ENCODE measurements around the gene ADH1C.

Gene ADH1C

DNA sequence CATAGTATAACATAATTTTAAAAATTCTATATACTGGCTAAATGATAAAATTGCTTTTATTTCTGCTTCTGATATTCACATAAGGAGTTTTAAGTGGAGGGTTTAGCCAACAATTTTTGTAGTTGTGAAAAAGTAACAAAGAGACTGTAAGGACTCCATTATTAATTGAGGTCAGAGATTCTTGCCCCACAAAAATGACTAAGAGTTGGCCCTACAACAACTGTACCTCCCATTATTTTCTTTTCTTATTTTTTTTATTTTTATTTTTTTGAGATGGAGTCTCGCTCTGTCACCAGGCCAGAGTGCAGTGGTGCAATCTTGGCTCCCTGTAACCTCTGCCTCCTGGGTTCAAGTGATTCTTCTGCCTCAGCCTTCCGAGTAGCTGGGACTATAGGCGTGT lies 21.9 kb downstream of the ADH1C start:
- TF ChIP-seq CREB1 (IDR thresholded peaks at IDR 0.05; ENCODE audit: low read depth), result no peak

- TF ChIP-seq EGR1 (IDR thresholded peaks at IDR 0.05) (no peak), USF1 (IDR thresholded peaks at IDR 0.05) (no peak), TEAD4 (IDR thresholded peaks at IDR 0.05) (no peak), CREB1 (IDR thresholded peaks at IDR 0.05; ENCODE audit: low read depth) (no peak), NFIC (IDR thresholded peaks at IDR 0.05) (no peak), TAF1 (IDR thresholded peaks at IDR 0.05; ENCODE audit: low read depth) (no peak), CEBPB (IDR thresholded peaks at IDR 0.05) (no peak), YY1 (IDR thresholded peaks at IDR 0.05; ENCODE audit: low read depth) (no peak), ZBTB7A (IDR thresholded peaks at IDR 0.05; ENCODE audit: low read depth) (no peak), REST (IDR thresholded peaks at IDR 0.05; ENCODE audit: low read depth) (no peak), FOXM1 (IDR thresholded peaks at IDR 0.05; ENCODE audit: borderline replicate concordance, low read depth) (no peak), EP300 (IDR thresholded peaks at IDR 0.05; ENCODE audit: borderline replicate concordance) (no peak), TCF12 (IDR thresholded peaks at IDR 0.05; ENCODE audit: low read depth) (no peak), RAD21 (IDR thresholded peaks at IDR 0.05; ENCODE audit: low read depth) (no peak), MAX (IDR thresholded peaks at IDR 0.05) (no peak)
These were observed 22.7 kb downstream of the ADH1C start for GRCh38 chr4:99329876-99330275.

GRCh38 chr4:99324979-99325378 lies 27.6 kb downstream of the ADH1C start:
- no peak for TF ChIP-seq NFIC (IDR thresholded peaks at IDR 0.05)
- TF ChIP-seq ZBTB7A (IDR thresholded peaks at IDR 0.05; ENCODE audit: low read depth), result no peak
- TF ChIP-seq CREB1 (IDR thresholded peaks at IDR 0.05; ENCODE audit: low read depth), result no peak
- TF ChIP-seq YY1 (IDR thresholded peaks at IDR 0.05; ENCODE audit: low read depth), result no peak
- TF ChIP-seq TCF12 (IDR thresholded peaks at IDR 0.05; ENCODE audit: low read depth), result no peak
- TF ChIP-seq RAD21 (IDR thresholded peaks at IDR 0.05; ENCODE audit: low read depth), result no peak
- no peak for TF ChIP-seq TAF1 (IDR thresholded peaks at IDR 0.05; ENCODE audit: low read depth)
- TF ChIP-seq EGR1 (IDR thresholded peaks at IDR 0.05), result no peak
- no peak for TF ChIP-seq REST (IDR thresholded peaks at IDR 0.05; ENCODE audit: low read depth)
- TF ChIP-seq EP300 (IDR thresholded peaks at IDR 0.05; ENCODE audit: borderline replicate concordance), result no peak
- TF ChIP-seq TEAD4 (IDR thresholded peaks at IDR 0.05), result no peak
- no peak for TF ChIP-seq FOXM1 (IDR thresholded peaks at IDR 0.05; ENCODE audit: borderline replicate concordance, low read depth)
- TF ChIP-seq MAX (IDR thresholded peaks at IDR 0.05), result no peak
- no peak for TF ChIP-seq USF1 (IDR thresholded peaks at IDR 0.05)
- TF ChIP-seq CEBPB (IDR thresholded peaks at IDR 0.05), result no peak

DNA sequence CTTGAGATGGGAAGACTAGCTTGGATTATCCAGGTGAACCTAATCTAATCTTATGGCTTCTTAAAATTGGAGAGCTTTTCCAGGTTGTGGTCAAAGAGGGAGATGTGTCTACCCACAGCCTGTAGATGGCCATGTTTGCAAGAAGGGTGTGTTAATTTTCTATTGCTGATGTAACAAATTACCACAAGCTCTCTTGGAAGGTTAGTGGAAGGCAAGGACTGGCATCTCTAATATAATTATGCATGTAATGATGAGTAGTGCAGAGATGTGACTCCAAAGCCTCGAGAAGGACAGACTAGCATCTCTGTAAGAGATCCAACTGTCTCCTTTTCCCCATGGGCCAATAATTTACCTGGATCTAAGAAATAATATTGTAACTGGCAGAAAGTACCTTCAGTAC lies 28.2 kb downstream of the ADH1C start:
- TF ChIP-seq TAF1 (IDR thresholded peaks at IDR 0.05; ENCODE audit: low read depth) (no peak), TEAD4 (IDR thresholded peaks at IDR 0.05) (no peak), CREB1 (IDR thresholded peaks at IDR 0.05; ENCODE audit: low read depth) (no peak), EGR1 (IDR thresholded peaks at IDR 0.05) (no peak), NFIC (IDR thresholded peaks at IDR 0.05) (no peak), MAX (IDR thresholded peaks at IDR 0.05) (no peak), RAD21 (IDR thresholded peaks at IDR 0.05; ENCODE audit: low read depth) (no peak), YY1 (IDR thresholded peaks at IDR 0.05; ENCODE audit: low read depth) (no peak), ZBTB7A (IDR thresholded peaks at IDR 0.05; ENCODE audit: low read depth) (no peak), USF1 (IDR thresholded peaks at IDR 0.05) (no peak)

DNA sequence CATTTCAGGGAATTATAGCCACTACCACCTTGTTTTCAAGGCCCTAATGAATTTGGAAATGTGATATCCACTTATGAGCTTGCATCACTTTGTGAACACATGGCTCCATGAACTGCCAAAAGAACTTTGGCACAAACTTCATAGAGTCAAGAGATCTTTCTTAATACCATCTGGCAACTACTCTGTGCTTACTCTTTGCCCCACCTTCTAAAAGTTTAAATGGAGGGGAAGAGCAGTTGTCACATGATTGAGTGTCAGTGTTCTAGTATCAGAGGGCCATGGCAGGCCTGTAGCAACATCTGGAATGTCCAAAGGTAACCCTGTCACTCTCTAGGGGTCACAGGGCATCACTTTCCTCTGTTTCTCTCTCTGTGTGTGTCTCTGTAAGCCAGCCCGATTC lies 28.8 kb downstream of the ADH1C start:
- no peak for TF ChIP-seq EP300 (IDR thresholded peaks at IDR 0.05; ENCODE audit: borderline replicate concordance)
- TF ChIP-seq USF1 (IDR thresholded peaks at IDR 0.05), result no peak
- TF ChIP-seq CEBPB (IDR thresholded peaks at IDR 0.05), result no peak
- no peak for TF ChIP-seq FOXM1 (IDR thresholded peaks at IDR 0.05; ENCODE audit: borderline replicate concordance, low read depth)
- TF ChIP-seq TAF1 (IDR thresholded peaks at IDR 0.05; ENCODE audit: low read depth), result no peak
- no peak for TF ChIP-seq NFIC (IDR thresholded peaks at IDR 0.05)
